Stimulated activated CD8-positive, alpha-beta memory T cell treated with anti-CD3 and anti-CD28 coated beads, Interleukin-12 subunit alpha, Interleukin-12 subunit beta, amount 100 ng/mL, for 24 hours (primary cell): Measurements from ENCODE around the gene LSM8.
"Not testable (repeated sequence)": the region's sequence is repeated elsewhere in the genome, so short reads cannot be mapped to it uniquely, and the experiment has no call there.

ENCODE experiments used
- DNase-seq: peaks from one replicate; pipeline ENCODE4 v3.0.0-alpha.2; 2020; ENCODE audit errors: extremely low read depth

The LSM8 gene

DNA sequence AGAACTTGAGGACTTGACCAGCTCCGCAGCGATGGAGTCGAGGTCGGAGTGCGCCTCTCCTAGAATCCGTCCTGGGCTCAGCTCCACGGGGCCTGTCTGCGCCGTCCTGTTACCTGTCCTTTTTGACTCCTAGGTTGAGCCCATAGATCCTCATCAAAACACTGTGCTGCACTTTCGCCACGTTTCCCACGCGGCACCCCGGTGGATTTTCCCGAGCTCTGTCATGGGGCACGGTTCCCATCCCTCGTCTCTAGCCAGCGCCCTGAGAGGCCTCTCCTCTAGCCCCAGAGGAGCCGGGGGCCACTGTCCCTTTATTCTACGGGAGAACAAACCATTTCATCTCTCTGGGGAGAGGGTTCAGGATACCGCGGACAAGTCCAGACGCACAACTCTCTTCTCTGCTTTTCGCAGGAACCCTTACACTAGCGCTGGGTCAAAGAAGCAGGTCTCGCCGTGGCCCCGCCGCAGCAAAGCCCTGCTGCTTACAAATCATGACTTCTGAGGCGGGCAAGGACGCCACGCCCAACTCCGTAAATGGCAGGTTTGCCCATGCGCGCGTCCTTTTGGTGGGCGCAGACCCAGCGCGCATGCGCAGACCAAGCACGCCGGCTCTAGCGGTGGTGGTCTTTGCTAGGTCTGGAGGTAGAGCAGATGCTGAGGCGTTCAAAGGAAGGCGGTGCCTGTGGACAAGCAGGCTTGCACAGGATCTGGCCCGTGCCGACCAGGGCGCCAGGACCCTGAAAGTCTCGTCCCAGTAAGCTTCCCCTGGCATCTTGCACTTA lies 30.3 kb downstream of the LSM8 start:
- peak; percentile 56 for DNase-seq

DNA sequence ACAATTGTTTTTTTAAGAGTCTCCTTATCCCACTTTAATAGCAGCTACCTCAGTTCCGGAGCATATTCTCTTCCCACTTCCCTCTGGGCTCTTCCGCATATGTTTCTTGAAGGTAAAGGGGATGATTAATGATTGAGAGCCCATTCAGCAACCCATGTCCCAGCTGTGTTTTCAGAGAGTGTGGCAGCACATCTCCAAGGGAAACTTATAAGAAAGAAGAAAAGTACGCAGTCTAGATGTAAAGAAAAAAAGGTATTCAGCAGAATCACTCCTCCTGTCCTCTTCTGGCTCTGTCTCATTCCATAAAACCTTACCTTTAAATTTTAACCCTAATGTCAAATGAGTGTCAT lies 30.8 kb downstream of the LSM8 start:
- no peak for DNase-seq

DNA sequence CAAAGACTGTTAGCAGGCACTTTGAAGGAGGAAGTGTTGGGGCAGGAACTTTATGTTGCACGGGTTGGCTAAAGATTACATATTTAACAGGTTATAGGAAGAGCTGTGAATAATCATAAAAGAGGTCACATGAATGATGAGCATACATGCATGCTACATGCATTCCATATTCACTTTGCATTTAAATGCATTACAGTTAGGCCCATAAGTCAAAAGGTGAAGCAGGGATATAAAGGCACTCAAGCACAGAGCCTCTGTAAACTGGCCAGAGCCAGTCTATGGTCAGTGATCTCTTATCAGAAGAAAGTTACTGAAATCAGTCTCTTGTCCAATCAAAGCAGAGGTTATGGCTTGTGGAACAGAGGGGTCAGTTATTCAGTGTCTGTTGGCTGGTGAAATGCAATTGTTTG lies 33.3 kb downstream of the LSM8 start:
- no peak for DNase-seq

GRCh38 chr7:118218413-118219156 lies 34.6 kb downstream of the LSM8 start:
- no peak for DNase-seq

- no peak for DNase-seq
These were observed 35.2 kb downstream of the LSM8 start for GRCh38 chr7:118219157-118219512.

GRCh38 chr7:118220583-118220982 lies 36.6 kb downstream of the LSM8 start:
- DNase-seq: no peak

GRCh38 chr7:118222591-118222990 lies 38.6 kb downstream of the LSM8 start:
- DNase-seq: no peak

DNA sequence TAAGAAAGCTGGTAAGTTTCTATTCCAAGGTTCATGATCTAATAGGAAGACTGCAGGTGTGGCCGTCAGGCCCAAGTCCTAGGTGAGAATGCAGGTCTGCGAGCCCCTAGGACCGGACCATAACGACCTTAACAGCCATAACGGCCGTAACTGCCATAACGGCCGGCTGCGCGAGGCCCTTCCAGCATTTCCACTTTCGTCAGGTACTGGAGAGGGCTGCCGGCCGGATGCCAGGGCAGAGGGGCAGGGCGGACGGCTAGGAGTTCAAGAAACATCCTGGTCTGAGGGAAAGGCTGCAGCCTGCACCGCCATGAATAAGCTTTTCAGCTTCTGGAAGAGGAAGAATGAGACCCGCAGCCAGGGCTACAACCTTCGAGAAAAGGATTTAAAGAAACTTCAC lies 40.6 kb downstream of the LSM8 start, which contains the start of gene ANKRD7:
ANKRD7 (plus strand) TSS at position 184 of the 400 bp plus-strand sequence; CDS start at position 311, 127 bp downstream.
- no peak for DNase-seq

DNA sequence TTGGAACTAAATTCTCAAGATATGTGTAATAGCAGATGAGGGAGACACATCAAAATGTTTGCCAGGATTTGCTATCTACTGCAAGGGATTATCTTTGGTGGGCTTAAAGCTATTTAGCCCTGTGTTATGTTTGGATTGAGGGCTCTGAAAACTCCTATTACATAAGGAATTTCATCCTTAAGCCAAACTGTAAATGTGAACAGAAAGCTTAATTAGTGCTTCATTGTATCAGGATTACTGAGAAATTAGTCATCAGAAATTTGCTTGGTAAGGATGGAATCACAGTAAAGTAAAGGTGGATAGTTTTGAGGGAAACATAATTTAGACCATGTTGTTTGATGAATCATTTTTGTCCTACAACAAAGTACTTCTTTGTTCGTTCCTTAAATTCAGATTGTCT lies 48.9 kb downstream of the LSM8 start:
- DNase-seq: no peak

- no peak for DNase-seq
These were observed 49.8 kb downstream of the LSM8 start for GRCh38 chr7:118233799-118234198.

DNA sequence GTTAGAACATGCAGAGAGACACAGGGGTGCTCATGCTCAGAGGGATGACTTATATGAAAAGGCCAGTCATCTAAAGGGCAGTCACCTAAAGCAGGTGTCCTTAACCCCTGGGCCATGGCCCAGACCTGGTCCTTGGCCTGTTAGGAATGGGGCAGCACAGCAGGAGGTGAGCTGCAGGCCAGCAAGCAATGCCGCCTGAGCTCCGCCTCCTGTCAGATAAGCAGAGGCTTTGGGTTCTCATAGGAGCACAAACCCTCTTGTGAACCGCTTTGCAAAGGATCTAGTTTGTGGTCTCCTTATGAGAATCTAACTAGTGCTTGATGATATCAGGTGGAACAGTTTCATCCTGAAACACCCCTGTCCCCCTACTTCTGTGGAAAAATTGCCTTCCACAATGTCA lies 55.0 kb downstream of the LSM8 start:
- no peak for DNase-seq

- not testable (repeated sequence) for DNase-seq
These were observed 56.4 kb downstream of the LSM8 start for GRCh38 chr7:118240320-118240719.
